Measurements from ENCODE around the gene PRR16.

DNA sequence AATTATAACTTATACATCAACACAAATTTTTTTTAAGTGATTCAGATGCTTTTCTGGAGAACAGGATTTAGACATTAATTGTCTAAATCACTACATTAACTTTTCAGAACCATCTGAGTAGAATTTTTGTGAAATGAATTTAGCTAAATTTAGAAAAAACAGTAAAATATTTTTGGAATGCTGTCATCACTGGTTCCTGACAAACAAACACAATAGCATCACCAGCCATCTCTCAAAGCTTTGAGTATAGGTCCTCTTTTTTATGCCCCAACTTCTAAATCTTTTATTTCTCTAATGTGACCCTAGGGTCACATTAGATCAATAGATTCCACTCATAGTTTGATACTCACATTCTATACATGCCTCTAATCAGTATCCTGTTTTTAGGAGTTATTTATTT, 104.6 kb downstream of the PRR16 start:
- no peak for TF ChIP-seq YY1 (IDR thresholded peaks at IDR 0.05; ENCODE audit: insufficient read depth, insufficient read length)
- TF ChIP-seq SUZ12 (IDR thresholded peaks at IDR 0.05; ENCODE audit: extremely low read depth, insufficient read depth, insufficient read length), result no peak
